Mesendoderm (in vitro differentiated cells): ENCODE measurements around the gene TCFL5.

Experiments used
- DNase-seq: peaks from one replicate; pipeline ENCODE4 v3.0.0; 2013
- H2AK5ac ChIP-seq: 2 replicates; pipeline ENCODE4 v1.6.1; 2013; ENCODE audit warnings: low read length, inconsistent platforms
- H2BK120ac ChIP-seq: 2 replicates; pipeline ENCODE4 v1.6.1; 2013; ENCODE audit warnings: low read depth, mild to moderate bottlenecking, low read length, moderate library complexity, mixed read lengths
- H2BK15ac ChIP-seq: replicated peaks from 2 replicates; pipeline ENCODE4 v1.6.1; 2013; ENCODE audit warnings: low read depth, mild to moderate bottlenecking, moderate library complexity
- H2BK5ac ChIP-seq: 2 replicates; pipeline ENCODE4 v1.6.1; 2013; ENCODE audit warnings: low read length, inconsistent platforms
- H3K18ac ChIP-seq: 2 replicates; pipeline ENCODE4 v1.6.1; 2013; ENCODE audit warnings: mild to moderate bottlenecking, low read length, mixed read lengths
- H3K23ac ChIP-seq: one replicate; pipeline ENCODE4 v1.6.1; 2013; ENCODE audit warnings: low read length
- H3K27ac ChIP-seq: 2 replicates; pipeline ENCODE4 v1.5.1; 2013; ENCODE audit warnings: low read depth, mild to moderate bottlenecking, inconsistent platforms, low read length, moderate library complexity
- H3K27me3 ChIP-seq: 2 replicates; pipeline ENCODE4 v1.6.1; 2013; ENCODE audit warnings: low read length, control low read depth, mild to moderate bottlenecking, inconsistent platforms; ENCODE audit not compliant: insufficient read depth, poor library complexity
- H3K36me3 ChIP-seq: 2 replicates; pipeline ENCODE4 v1.6.1; 2013; ENCODE audit warnings: low read length, inconsistent platforms; ENCODE audit not compliant: control insufficient read depth, insufficient read depth
- H3K4ac ChIP-seq: one replicate; pipeline ENCODE4 v1.6.1; 2013; ENCODE audit warnings: low read depth, mild to moderate bottlenecking, low read length, moderate library complexity
- H3K4me1 ChIP-seq: 2 replicates; pipeline ENCODE4 v1.6.1; 2013; ENCODE audit warnings: low read depth, low read length, inconsistent platforms; ENCODE audit not compliant: control insufficient read depth
- H3K4me2 ChIP-seq: 2 replicates; pipeline ENCODE4 v1.6.1; 2013; ENCODE audit warnings: low read length
- H3K4me3 ChIP-seq: 2 replicates; pipeline ENCODE4 v1.5.1; 2013; ENCODE audit warnings: mild to moderate bottlenecking, low read length
- H3K56ac ChIP-seq: one replicate; pipeline ENCODE4 v1.6.1; 2013; ENCODE audit warnings: low read length
- H3K79me1 ChIP-seq: 2 replicates; pipeline ENCODE4 v1.6.1; 2013; ENCODE audit warnings: low read length, inconsistent platforms
- H3K79me2 ChIP-seq: 2 replicates; pipeline ENCODE4 v1.6.1; 2013; ENCODE audit warnings: mild to moderate bottlenecking, low read length; ENCODE audit not compliant: control insufficient read depth, insufficient read depth
- H3K9ac ChIP-seq: 2 replicates; pipeline ENCODE4 v1.6.1; 2013; ENCODE audit warnings: low read length, inconsistent platforms
- H4K5ac ChIP-seq: one replicate; pipeline ENCODE4 v1.6.1; 2013; ENCODE audit warnings: low read length
- H4K8ac ChIP-seq: one replicate; pipeline ENCODE4 v1.6.1; 2013; ENCODE audit warnings: low read depth, mild to moderate bottlenecking, control low read depth, low read length, moderate library complexity
- WGBS: extraction: QIAGEN DNeasy Blood & Tissue Kit; methylation state at CpG from one replicate; pipeline ENCODE4 v1.1.7; 2013; ENCODE audit warnings: low lambda C conversion rate, missing lambda C conversion rate; ENCODE audit not compliant: insufficient coverage; ENCODE audit errors: extremely low coverage; 5-methylcytosine and 5-hydroxymethylcytosine counted together

Gene TCFL5

GRCh38 chr20:62841705-62842212, 19.9 kb downstream of the TCFL5 start:
- H3K18ac ChIP-seq = no peak overlapping the region
- H3K9ac ChIP-seq = no peak overlapping the region
- H2BK15ac ChIP-seq = no peak overlapping the region
- no peaks in the 10 kb centered on the region for H3K79me1 ChIP-seq
- H4K5ac ChIP-seq = no peak overlapping the region
- H3K36me3 ChIP-seq = no peaks in the 10 kb centered on the region
- no CpG with 5 or more reads among the region's 16 CpGs for WGBS
- H3K4me1 ChIP-seq = no peaks in the 10 kb centered on the region
- H3K4ac ChIP-seq = no peak overlapping the region
- H3K4me3 ChIP-seq = no peak overlapping the region
- H3K23ac ChIP-seq = no peak overlapping the region
- no peak overlapping the region for H4K8ac ChIP-seq
- no peaks in the 10 kb centered on the region for H3K27me3 ChIP-seq
- H3K27ac ChIP-seq = no peak overlapping the region
- DNase-seq = no peak
- H2AK5ac ChIP-seq = no peak overlapping the region
- H3K4me2 ChIP-seq = no peak overlapping the region
- H3K79me2 ChIP-seq = no peaks in the 10 kb centered on the region
- no peak overlapping the region for H2BK5ac ChIP-seq
- no peak overlapping the region for H3K56ac ChIP-seq
- H2BK120ac ChIP-seq = no peak overlapping the region

GRCh38 chr20:62840244-62841197, 21.1 kb downstream of the TCFL5 start:
- H3K4ac ChIP-seq = no peak overlapping the region
- no peak overlapping the region for H3K23ac ChIP-seq
- WGBS = no CpG with 5 or more reads among the region's 45 CpGs
- no peak overlapping the region for H3K18ac ChIP-seq
- H3K27ac ChIP-seq = no peak overlapping the region
- H2BK15ac ChIP-seq = no peak overlapping the region
- no peaks in the 10 kb centered on the region for H3K79me2 ChIP-seq
- H3K27me3 ChIP-seq = no peaks in the 10 kb centered on the region
- H4K8ac ChIP-seq = no peak overlapping the region
- no peak overlapping the region for H3K56ac ChIP-seq
- H2AK5ac ChIP-seq = no peak overlapping the region
- H2BK120ac ChIP-seq = no peak overlapping the region
- no peak overlapping the region for H3K4me2 ChIP-seq
- H3K4me3 ChIP-seq = no peak overlapping the region
- H3K9ac ChIP-seq = no peak overlapping the region
- H3K36me3 ChIP-seq = no peaks in the 10 kb centered on the region
- no peaks in the 10 kb centered on the region for H3K4me1 ChIP-seq
- no peak overlapping the region for H2BK5ac ChIP-seq
- no peaks in the 10 kb centered on the region for H3K79me1 ChIP-seq
- no peak for DNase-seq
- H4K5ac ChIP-seq = no peak overlapping the region

- no peak overlapping the region for H2BK120ac ChIP-seq
- no CpG with 5 or more reads among the region's 11 CpGs for WGBS
- no peak for DNase-seq
- no peak overlapping the region for H3K23ac ChIP-seq
- H3K4me2 ChIP-seq = no peak overlapping the region
- no peak overlapping the region for H3K9ac ChIP-seq
- H3K79me1 ChIP-seq = no peaks in the 10 kb centered on the region
- no peaks in the 10 kb centered on the region for H3K36me3 ChIP-seq
- no peaks in the 10 kb centered on the region for H3K4me1 ChIP-seq
- H2BK5ac ChIP-seq = no peak overlapping the region
- H3K18ac ChIP-seq = no peak overlapping the region
- H2BK15ac ChIP-seq = no peak overlapping the region
- no peaks in the 10 kb centered on the region for H3K27me3 ChIP-seq
- no peak overlapping the region for H3K56ac ChIP-seq
- H3K79me2 ChIP-seq = no peaks in the 10 kb centered on the region
- H2AK5ac ChIP-seq = no peak overlapping the region
- H3K4ac ChIP-seq = no peak overlapping the region
- H4K5ac ChIP-seq = no peak overlapping the region
- no peak overlapping the region for H4K8ac ChIP-seq
- H3K27ac ChIP-seq = no peak overlapping the region
- no peak overlapping the region for H3K4me3 ChIP-seq
Observed at GRCh38 chr20:62839816-62840215, 21.8 kb downstream of the TCFL5 start.

GRCh38 chr20:62839261-62839660, 22.4 kb downstream of the TCFL5 start:
- Histone ChIP-seq H3K27me3 (no peaks in the 10 kb centered on the region), H4K5ac (no peak overlapping the region), H3K4ac (no peak overlapping the region), H3K27ac (no peak overlapping the region), H3K23ac (no peak overlapping the region), H2BK15ac (no peak overlapping the region), H3K79me1 (no peaks in the 10 kb centered on the region), H2BK120ac (no peak overlapping the region), H4K8ac (no peak overlapping the region), H3K4me2 (no peak overlapping the region), H3K4me1 (no peaks in the 10 kb centered on the region), H3K18ac (no peak overlapping the region), H2AK5ac (no peak overlapping the region), H3K4me3 (no peak overlapping the region), H3K56ac (no peak overlapping the region), H3K79me2 (no peaks in the 10 kb centered on the region), H2BK5ac (no peak overlapping the region), H3K36me3 (no peaks in the 10 kb centered on the region), H3K9ac (no peak overlapping the region)
- no peak for DNase-seq
- WGBS = no CpG with 5 or more reads among the region's 8 CpGs

GRCh38 chr20:62838128-62838891, 23.3 kb downstream of the TCFL5 start:
- Histone ChIP-seq H3K36me3 (no peaks in the 10 kb centered on the region), H3K79me1 (no peaks in the 10 kb centered on the region), H3K56ac (no peak overlapping the region), H3K23ac (no peak overlapping the region), H3K4me3 (no peak overlapping the region), H3K79me2 (no peaks in the 10 kb centered on the region), H3K27ac (no peak overlapping the region), H4K8ac (no peak overlapping the region), H2BK120ac (no peak overlapping the region), H3K4me1 (no peaks in the 10 kb centered on the region), H2BK15ac (no peak overlapping the region), H3K4me2 (no peak overlapping the region), H2BK5ac (no peak overlapping the region), H3K27me3 (no peaks in the 10 kb centered on the region), H3K9ac (no peak overlapping the region), H3K4ac (no peak overlapping the region), H2AK5ac (no peak overlapping the region), H3K18ac (no peak overlapping the region), H4K5ac (no peak overlapping the region)
- WGBS = no CpG with 5 or more reads among the region's 27 CpGs
- no peak for DNase-seq
